Right kidney (tissue), 1 donor: Measurements from ENCODE around the gene SERINC5.

ENCODE experiments used
- DNase-seq: peaks from one replicate; pipeline ENCODE4 v3.0.0-alpha.2; 2016

SERINC5 gene

GRCh38 chr5:80259511-80260203 lies 3.8 kb upstream of the SERINC5 start:
- no peak for DNase-seq

GRCh38 chr5:80255431-80255810 lies 427 bp downstream of the SERINC5 start:
- DNase-seq, result no peak

GRCh38 chr5:80254767-80255430 lies 949 bp downstream of the SERINC5 start:
- DNase-seq, result peak; percentile 32

GRCh38 chr5:80251636-80252035 lies 4.2 kb downstream of the SERINC5 start:
- DNase-seq, result no peak

- no peak for DNase-seq
Measured at GRCh38 chr5:80250801-80251200, 5.0 kb downstream of the SERINC5 start.

- DNase-seq, result no peak
Measured at GRCh38 chr5:80249901-80250300, 5.9 kb downstream of the SERINC5 start.

- no peak for DNase-seq
Measured at GRCh38 chr5:80248378-80248777, 7.5 kb downstream of the SERINC5 start.

- no peak for DNase-seq
Measured at GRCh38 chr5:80246995-80247729, 8.7 kb downstream of the SERINC5 start.

GRCh38 chr5:80246001-80246758 lies 9.7 kb downstream of the SERINC5 start:
- DNase-seq, result no peak

GRCh38 chr5:80243567-80243966 lies 12.3 kb downstream of the SERINC5 start:
- DNase-seq, result no peak

- DNase-seq, result no peak
Measured at GRCh38 chr5:80242849-80243248, 13.0 kb downstream of the SERINC5 start.

- no peak for DNase-seq
Measured at GRCh38 chr5:80240368-80240986, 15.4 kb downstream of the SERINC5 start.

- no peak for DNase-seq
Measured at GRCh38 chr5:80239680-80240367, 16.0 kb downstream of the SERINC5 start.

- no peak for DNase-seq
Measured at GRCh38 chr5:80238778-80239679, 16.8 kb downstream of the SERINC5 start.

GRCh38 chr5:80238097-80238496 lies 17.8 kb downstream of the SERINC5 start:
- no peak for DNase-seq

GRCh38 chr5:80237243-80237642 lies 18.6 kb downstream of the SERINC5 start:
- no peak for DNase-seq

GRCh38 chr5:80234116-80234948 lies 21.5 kb downstream of the SERINC5 start:
- no peak for DNase-seq

- no peak for DNase-seq
Measured at GRCh38 chr5:80231693-80232092, 24.2 kb downstream of the SERINC5 start.

- DNase-seq, result no peak
Measured at GRCh38 chr5:80231243-80231642, 24.6 kb downstream of the SERINC5 start.
